Measurements from ENCODE around the gene MAEA.

- TF ChIP-seq CTCF (conservative IDR thresholded peaks at IDR 0.05) (no peak), ZFX (IDR thresholded peaks at IDR 0.05) (no peak)
Observed at GRCh38 chr4:1354983-1355275, 65.2 kb downstream of the MAEA start.

All from C4-2B (cell line).